HEK293 (cell line): Measurements from ENCODE around the gene ATXN8OS.

Source experiments
- CTCF ChIA-PET: fragments of 350-600 bp; formaldehyde crosslinking; extraction: SDS; loops from one replicate; lab custom pipeline; 2021; ENCODE audit warnings: antibody characterized with exemption; lab: Yijun Ruan, JAX
- POLR2A ChIA-PET: fragments of 300-600 bp; formaldehyde crosslinking; extraction: SDS; loops from one replicate; lab custom pipeline; 2020; ENCODE audit warnings: antibody characterized with exemption, inconsistent platforms; lab: Yijun Ruan, JAX
- H3K27ac ChIP-seq: fragments of 200-500 bp; sonication (Bioruptor generic); 2 replicates; pipeline ENCODE4 v1.5.1; 2014; ENCODE audit warnings: low read depth, low read length, control low read depth, inconsistent platforms; ENCODE audit errors: extremely low read depth
- H3K36me3 ChIP-seq, 2 experiments: fragments of 200-500 bp in 1 of 2; sonication (Bioruptor generic) in 1 of 2; 1 replicate in 1 of 2; 2 replicates in 1 of 2; pipeline ENCODE4 v1.5.1; 2014 to 2017; ENCODE audit warnings: inconsistent platforms in 2 of 2, low read length in 2 of 2; ENCODE audit not compliant: control insufficient read depth in 2 of 2, insufficient read depth in 1 of 2
- H3K4me1 ChIP-seq: fragments of 200-500 bp; sonication (Bioruptor generic); 2 replicates; pipeline ENCODE4 v1.5.1; 2014; ENCODE audit warnings: mild to moderate bottlenecking, low read length, inconsistent platforms; ENCODE audit not compliant: control insufficient read depth, insufficient read depth
- H3K4me3 ChIP-seq: 2 replicates; pipeline ENCODE4 v1.5.1; 2011; ENCODE audit warnings: low read depth, mild to moderate bottlenecking, control low read depth, low read length, moderate library complexity
- H3K9me3 ChIP-seq: fragments of 200-500 bp; sonication (Bioruptor generic); 2 replicates; pipeline ENCODE4 v1.5.1; 2014; ENCODE audit warnings: low read depth, low read length, inconsistent platforms; ENCODE audit not compliant: control insufficient read depth, insufficient read depth
- ZBTB1 ChIP-seq: fragments of 450-650 bp; formaldehyde crosslinking; IDR thresholded peaks from 2 replicates; pipeline ENCODE4 v1.5.1; 2016; ENCODE audit warnings: missing biosample characterization, missing genetic modification characterization
- ZNF214 ChIP-seq: fragments of 450-650 bp; formaldehyde crosslinking; IDR thresholded peaks from 2 replicates; pipeline ENCODE4 v1.5.1; 2017; ENCODE audit warnings: missing biosample characterization, mild to moderate bottlenecking, missing genetic modification characterization, borderline replicate concordance
- ZNF23 ChIP-seq: fragments of 450-650 bp; formaldehyde crosslinking; IDR thresholded peaks from 2 replicates; pipeline ENCODE4 v1.5.1; 2016; ENCODE audit warnings: missing biosample characterization, missing genetic modification characterization, borderline replicate concordance
- ZNF404 ChIP-seq: fragments of 450-650 bp; formaldehyde crosslinking; IDR thresholded peaks from 2 replicates; pipeline ENCODE4 v1.5.1; 2017; ENCODE audit warnings: missing biosample characterization, missing genetic modification characterization
- ZNF416 ChIP-seq: fragments of 450-650 bp; formaldehyde crosslinking; IDR thresholded peaks from 2 replicates; pipeline ENCODE4 v1.5.1; 2016; ENCODE audit warnings: missing biosample characterization, missing genetic modification characterization
- ZNF473 ChIP-seq: fragments of 450-650 bp; formaldehyde crosslinking; IDR thresholded peaks from 2 replicates; pipeline ENCODE4 v1.5.1; 2017; ENCODE audit warnings: missing biosample characterization, missing genetic modification characterization
- ZNF529 ChIP-seq: fragments of 450-650 bp; formaldehyde crosslinking; IDR thresholded peaks from 2 replicates; pipeline ENCODE4 v1.5.1; 2017; ENCODE audit warnings: missing genetic modification characterization, missing biosample characterization; ENCODE audit not compliant: insufficient replicate concordance
- ZNF623 ChIP-seq: fragments of 450-650 bp; formaldehyde crosslinking; IDR thresholded peaks from 2 replicates; pipeline ENCODE4 v1.5.1; 2016; ENCODE audit warnings: missing biosample characterization, missing genetic modification characterization
- ZNF624 ChIP-seq: fragments of 450-650 bp; formaldehyde crosslinking; IDR thresholded peaks from 2 replicates; pipeline ENCODE4 v1.5.1; 2017; ENCODE audit warnings: missing biosample characterization, missing genetic modification characterization
- ZNF830 ChIP-seq: fragments of 450-650 bp; IDR thresholded peaks from 2 replicates; pipeline ENCODE4 v1.5.0; 2018; ENCODE audit warnings: missing biosample characterization, missing genetic modification characterization, low read depth, mild to moderate bottlenecking, moderate library complexity
- ZSCAN23 ChIP-seq: fragments of 450-650 bp; formaldehyde crosslinking; IDR thresholded peaks from 2 replicates; pipeline ENCODE4 v1.5.1; 2016; ENCODE audit warnings: missing biosample characterization, missing genetic modification characterization
- TF ChIP-seq, protein P1 (sequence below): fragments of 450-650 bp; formaldehyde crosslinking; conservative IDR thresholded peaks from 2 replicates; pipeline ENCODE4 v1.5.1; 2016; ENCODE audit warnings: low read depth, missing biosample characterization, missing genetic modification characterization
- TF ChIP-seq, protein P2 (sequence below): fragments of 450-650 bp; formaldehyde crosslinking; conservative IDR thresholded peaks from 2 replicates; pipeline ENCODE4 v1.5.1; 2016; ENCODE audit warnings: low read depth, missing biosample characterization, missing genetic modification characterization
- TF ChIP-seq, protein P3 (sequence below): fragments of 450-650 bp; formaldehyde crosslinking; IDR thresholded peaks from 2 replicates; pipeline ENCODE4 v1.5.1; 2017; ENCODE audit warnings: missing biosample characterization, missing genetic modification characterization
- TF ChIP-seq, protein P4 (sequence below): fragments of 450-650 bp; formaldehyde crosslinking; IDR thresholded peaks from 2 replicates; pipeline ENCODE4; 2016; ENCODE audit warnings: missing biosample characterization, missing genetic modification characterization
- TF ChIP-seq, protein P5 (sequence below): fragments of 450-650 bp; formaldehyde crosslinking; IDR thresholded peaks from 2 replicates; pipeline ENCODE4 v1.5.1; 2017; ENCODE audit warnings: missing biosample characterization, mild to moderate bottlenecking, missing genetic modification characterization, moderate library complexity

The ATXN8OS gene

DNA sequence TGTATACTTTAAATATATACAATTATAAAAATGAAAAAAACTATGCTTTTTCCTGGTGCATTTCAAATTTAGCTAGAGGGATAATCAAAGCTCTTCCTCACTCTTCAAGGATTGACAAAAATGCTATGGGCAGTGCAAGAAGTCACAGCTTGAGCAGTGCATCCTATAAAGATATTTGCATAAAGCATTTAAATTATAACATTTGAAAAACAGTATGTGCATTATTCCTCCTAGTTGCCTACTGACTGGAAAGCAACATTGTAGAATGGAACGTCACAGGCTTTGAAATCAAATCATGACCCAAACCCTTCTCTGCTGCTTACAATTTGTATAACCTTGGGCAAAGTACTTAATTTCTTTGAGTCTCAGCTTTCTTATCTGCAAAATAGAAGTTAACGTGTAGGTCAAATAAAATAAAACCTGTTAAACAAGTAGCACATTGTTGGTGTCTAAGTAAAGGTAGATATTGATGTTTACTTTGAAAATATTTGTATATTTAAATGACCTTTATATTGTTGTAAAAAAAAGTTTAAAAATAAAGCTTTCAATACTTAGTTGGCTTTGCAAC is 9.8 kb downstream of the ATXN8OS start:
- H3K9me3 ChIP-seq = no peaks in the 10 kb centered on the region
- no peaks in the 10 kb centered on the region for H3K4me1 ChIP-seq
- H3K36me3 ChIP-seq = no peaks in the 10 kb centered on the region
- no peak overlapping the region for H3K4me3 ChIP-seq
- TF ChIP-seq ZNF473 (tag by site-specific recombination) (no peak), ZNF623 (no peak), ZNF830 (no peak), ZNF529 (no peak), ZBTB1 (tag by site-specific recombination) (no peak), ZNF23 (tag by site-specific recombination) (no peak), ZSCAN23 (tag by site-specific recombination) (no peak)
- TF ChIP-seq, protein P1, sequence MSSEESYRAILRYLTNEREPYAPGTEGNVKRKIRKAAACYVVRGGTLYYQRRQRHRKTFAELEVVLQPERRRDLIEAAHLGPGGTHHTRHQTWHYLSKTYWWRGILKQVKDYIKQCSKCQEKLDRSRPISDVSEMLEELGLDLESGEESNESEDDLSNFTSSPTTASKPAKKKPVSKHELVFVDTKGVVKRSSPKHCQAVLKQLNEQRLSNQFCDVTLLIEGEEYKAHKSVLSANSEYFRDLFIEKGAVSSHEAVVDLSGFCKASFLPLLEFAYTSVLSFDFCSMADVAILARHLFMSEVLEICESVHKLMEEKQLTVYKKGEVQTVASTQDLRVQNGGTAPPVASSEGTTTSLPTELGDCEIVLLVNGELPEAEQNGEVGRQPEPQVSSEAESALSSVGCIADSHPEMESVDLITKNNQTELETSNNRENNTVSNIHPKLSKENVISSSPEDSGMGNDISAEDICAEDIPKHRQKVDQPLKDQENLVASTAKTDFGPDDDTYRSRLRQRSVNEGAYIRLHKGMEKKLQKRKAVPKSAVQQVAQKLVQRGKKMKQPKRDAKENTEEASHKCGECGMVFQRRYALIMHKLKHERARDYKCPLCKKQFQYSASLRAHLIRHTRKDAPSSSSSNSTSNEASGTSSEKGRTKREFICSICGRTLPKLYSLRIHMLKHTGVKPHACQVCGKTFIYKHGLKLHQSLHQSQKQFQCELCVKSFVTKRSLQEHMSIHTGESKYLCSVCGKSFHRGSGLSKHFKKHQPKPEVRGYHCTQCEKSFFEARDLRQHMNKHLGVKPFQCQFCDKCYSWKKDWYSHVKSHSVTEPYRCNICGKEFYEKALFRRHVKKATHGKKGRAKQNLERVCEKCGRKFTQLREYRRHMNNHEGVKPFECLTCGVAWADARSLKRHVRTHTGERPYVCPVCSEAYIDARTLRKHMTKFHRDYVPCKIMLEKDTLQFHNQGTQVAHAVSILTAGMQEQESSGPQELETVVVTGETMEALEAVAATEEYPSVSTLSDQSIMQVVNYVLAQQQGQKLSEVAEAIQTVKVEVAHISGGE (tag by site-specific recombination) = no peak
- TF ChIP-seq, protein P2, sequence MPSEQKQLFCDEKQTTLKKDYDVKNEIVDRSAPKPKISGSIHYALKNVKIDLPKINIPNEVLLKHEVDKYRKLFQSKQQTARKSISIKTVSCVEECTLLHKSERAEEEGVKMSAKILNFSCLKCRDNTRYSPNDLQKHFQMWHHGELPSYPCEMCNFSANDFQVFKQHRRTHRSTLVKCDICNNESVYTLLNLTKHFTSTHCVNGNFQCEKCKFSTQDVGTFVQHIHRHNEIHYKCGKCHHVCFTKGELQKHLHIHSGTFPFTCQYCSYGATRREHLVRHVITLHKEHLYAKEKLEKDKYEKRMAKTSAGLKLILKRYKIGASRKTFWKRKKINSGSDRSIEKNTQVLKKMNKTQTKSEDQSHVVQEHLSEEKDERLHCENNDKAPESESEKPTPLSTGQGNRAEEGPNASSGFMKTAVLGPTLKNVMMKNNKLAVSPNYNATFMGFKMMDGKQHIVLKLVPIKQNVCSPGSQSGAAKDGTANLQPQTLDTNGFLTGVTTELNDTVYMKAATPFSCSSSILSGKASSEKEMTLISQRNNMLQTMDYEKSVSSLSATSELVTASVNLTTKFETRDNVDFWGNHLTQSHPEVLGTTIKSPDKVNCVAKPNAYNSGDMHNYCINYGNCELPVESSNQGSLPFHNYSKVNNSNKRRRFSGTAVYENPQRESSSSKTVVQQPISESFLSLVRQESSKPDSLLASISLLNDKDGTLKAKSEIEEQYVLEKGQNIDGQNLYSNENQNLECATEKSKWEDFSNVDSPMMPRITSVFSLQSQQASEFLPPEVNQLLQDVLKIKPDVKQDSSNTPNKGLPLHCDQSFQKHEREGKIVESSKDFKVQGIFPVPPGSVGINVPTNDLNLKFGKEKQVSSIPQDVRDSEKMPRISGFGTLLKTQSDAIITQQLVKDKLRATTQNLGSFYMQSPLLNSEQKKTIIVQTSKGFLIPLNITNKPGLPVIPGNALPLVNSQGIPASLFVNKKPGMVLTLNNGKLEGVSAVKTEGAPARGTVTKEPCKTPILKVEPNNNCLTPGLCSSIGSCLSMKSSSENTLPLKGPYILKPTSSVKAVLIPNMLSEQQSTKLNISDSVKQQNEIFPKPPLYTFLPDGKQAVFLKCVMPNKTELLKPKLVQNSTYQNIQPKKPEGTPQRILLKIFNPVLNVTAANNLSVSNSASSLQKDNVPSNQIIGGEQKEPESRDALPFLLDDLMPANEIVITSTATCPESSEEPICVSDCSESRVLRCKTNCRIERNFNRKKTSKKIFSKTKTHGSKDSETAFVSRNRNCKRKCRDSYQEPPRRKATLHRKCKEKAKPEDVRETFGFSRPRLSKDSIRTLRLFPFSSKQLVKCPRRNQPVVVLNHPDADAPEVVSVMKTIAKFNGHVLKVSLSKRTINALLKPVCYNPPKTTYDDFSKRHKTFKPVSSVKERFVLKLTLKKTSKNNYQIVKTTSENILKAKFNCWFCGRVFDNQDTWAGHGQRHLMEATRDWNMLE = no peak
- TF ChIP-seq, all 188 proteins: peak for 0
- ChIA-PET POLR2A (no interaction called here), CTCF (no interaction called here)
- no peak overlapping the region for H3K27ac ChIP-seq

DNA sequence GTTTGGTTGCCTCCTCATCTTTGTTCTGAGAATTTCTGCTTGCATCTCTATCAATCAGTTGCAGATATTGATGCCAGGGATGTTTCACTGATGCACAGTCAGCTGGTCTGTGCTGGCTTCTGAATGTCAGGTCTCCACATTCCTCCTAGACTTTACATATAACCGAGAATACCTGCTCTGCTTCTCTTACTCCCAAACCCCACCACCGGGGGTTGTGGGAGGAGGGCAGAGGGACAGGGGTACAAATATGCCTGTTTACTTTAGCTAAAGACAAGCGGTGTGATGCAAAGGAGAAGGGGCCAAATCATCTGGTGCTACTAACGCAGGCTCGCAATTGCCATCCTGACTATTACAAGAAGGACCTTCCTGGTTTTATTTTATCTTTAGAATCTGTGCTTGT is 18.1 kb downstream of the ATXN8OS start:
- no peaks in the 10 kb centered on the region for H3K9me3 ChIP-seq
- ChIA-PET POLR2A (no interaction called here), CTCF (no interaction called here)
- H3K27ac ChIP-seq = no peak overlapping the region
- H3K36me3 ChIP-seq = no peaks in the 10 kb centered on the region
- no peak overlapping the region for H3K4me3 ChIP-seq
- H3K4me1 ChIP-seq = no peaks in the 10 kb centered on the region
- no peak for TF ChIP-seq ZNF404
- TF ChIP-seq, protein P3, sequence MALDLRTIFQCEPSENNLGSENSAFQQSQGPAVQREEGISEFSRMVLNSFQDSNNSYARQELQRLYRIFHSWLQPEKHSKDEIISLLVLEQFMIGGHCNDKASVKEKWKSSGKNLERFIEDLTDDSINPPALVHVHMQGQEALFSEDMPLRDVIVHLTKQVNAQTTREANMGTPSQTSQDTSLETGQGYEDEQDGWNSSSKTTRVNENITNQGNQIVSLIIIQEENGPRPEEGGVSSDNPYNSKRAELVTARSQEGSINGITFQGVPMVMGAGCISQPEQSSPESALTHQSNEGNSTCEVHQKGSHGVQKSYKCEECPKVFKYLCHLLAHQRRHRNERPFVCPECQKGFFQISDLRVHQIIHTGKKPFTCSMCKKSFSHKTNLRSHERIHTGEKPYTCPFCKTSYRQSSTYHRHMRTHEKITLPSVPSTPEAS (tag by site-specific recombination) = no peak
- TF ChIP-seq ZNF214 (tag by site-specific recombination) = no peak
- TF ChIP-seq ZNF624 = no peak
- TF ChIP-seq, protein P4, sequence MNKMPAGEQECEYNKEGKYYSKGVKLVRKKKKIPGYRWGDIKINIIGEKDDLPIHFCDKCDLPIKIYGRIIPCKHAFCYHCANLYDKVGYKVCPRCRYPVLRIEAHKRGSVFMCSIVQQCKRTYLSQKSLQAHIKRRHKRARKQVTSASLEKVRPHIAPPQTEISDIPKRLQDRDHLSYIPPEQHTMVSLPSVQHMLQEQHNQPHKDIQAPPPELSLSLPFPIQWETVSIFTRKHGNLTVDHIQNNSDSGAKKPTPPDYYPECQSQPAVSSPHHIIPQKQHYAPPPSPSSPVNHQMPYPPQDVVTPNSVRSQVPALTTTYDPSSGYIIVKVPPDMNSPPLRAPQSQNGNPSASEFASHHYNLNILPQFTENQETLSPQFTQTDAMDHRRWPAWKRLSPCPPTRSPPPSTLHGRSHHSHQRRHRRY (tag by site-specific recombination) = no peak
- no peak for TF ChIP-seq ZNF416 (tag by site-specific recombination)
- TF ChIP-seq, protein P5, sequence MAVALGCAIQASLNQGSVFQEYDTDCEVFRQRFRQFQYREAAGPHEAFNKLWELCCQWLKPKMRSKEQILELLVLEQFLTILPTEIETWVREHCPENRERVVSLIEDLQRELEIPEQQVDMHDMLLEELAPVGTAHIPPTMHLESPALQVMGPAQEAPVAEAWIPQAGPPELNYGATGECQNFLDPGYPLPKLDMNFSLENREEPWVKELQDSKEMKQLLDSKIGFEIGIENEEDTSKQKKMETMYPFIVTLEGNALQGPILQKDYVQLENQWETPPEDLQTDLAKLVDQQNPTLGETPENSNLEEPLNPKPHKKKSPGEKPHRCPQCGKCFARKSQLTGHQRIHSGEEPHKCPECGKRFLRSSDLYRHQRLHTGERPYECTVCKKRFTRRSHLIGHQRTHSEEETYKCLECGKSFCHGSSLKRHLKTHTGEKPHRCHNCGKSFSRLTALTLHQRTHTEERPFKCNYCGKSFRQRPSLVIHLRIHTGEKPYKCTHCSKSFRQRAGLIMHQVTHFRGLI (tag by site-specific recombination) = no peak
